Cardiac muscle cell (in vitro differentiated cells and primary cell): ENCODE data around the gene NEDD4L. TPM values are rescaled to one million over a fixed set of nuclear protein-coding genes. Genes with fewer than 3 reads are reported as not detected.

Experiments
- DNase-seq, 2 donors: peaks; one replicate each; pipeline versions ENCODE4 v3.0.0 to v3.0.0-alpha.2; 2010 to 2017; ENCODE audit warnings: low read depth in 1 of 2, low spot score in 1 of 2
- H3K27ac ChIP-seq: fragments of 200-600 bp; sonication (generic); 2 replicates; pipeline ENCODE4 v1.5.1; 2016
- H3K27me3 ChIP-seq: fragments of 200-600 bp; sonication (generic); 2 replicates; pipeline ENCODE4 v1.6.0; 2016; ENCODE audit warnings: control low read depth
- H3K36me3 ChIP-seq: fragments of 200-600 bp; sonication (generic); 2 replicates; pipeline ENCODE4 v1.5.1; 2016; ENCODE audit warnings: control low read depth
- H3K4me1 ChIP-seq: fragments of 200-600 bp; sonication (generic); 2 replicates; pipeline ENCODE4 v1.8.1; 2017; ENCODE audit warnings: low read depth, mild to moderate bottlenecking, mixed run types
- H3K4me3 ChIP-seq: fragments of 200-600 bp; sonication (generic); 2 replicates; pipeline ENCODE4 v1.5.1; 2016; ENCODE audit warnings: mild to moderate bottlenecking
- H3K9me3 ChIP-seq: fragments of 200-600 bp; sonication (generic); 2 replicates; pipeline ENCODE4 v1.5.1; 2017; ENCODE audit warnings: low read depth, mild to moderate bottlenecking, control low read depth
- polyA plus RNA-seq: library from polyadenylated mRNA; unstranded; fragments of >200 nt; fragmentation: Nextera tagmentation; extraction: Ambion mirVana; gene quantifications from 2 replicates; pipeline ENCODE4 v1.2.1, GENCODE V29; 2016
- total RNA-seq: library from RNA; depleted of rRNA; stranded (reverse); fragments of >200 nt; gene quantifications from 2 replicates; pipeline ENCODE4 v1.2.3, GENCODE V29; 2016
- TF ChIP-seq, protein P1 (sequence below): IDR thresholded peaks from 2 replicates; pipeline ENCODE4 v1.5.1; 2012; ENCODE audit warnings: low read depth, mild to moderate bottlenecking, low read length

NEDD4L gene
- total and polyA plus RNA-seq, 2 experiments from 2014 or later: 30.8 to 40.5 TPM

DNA sequence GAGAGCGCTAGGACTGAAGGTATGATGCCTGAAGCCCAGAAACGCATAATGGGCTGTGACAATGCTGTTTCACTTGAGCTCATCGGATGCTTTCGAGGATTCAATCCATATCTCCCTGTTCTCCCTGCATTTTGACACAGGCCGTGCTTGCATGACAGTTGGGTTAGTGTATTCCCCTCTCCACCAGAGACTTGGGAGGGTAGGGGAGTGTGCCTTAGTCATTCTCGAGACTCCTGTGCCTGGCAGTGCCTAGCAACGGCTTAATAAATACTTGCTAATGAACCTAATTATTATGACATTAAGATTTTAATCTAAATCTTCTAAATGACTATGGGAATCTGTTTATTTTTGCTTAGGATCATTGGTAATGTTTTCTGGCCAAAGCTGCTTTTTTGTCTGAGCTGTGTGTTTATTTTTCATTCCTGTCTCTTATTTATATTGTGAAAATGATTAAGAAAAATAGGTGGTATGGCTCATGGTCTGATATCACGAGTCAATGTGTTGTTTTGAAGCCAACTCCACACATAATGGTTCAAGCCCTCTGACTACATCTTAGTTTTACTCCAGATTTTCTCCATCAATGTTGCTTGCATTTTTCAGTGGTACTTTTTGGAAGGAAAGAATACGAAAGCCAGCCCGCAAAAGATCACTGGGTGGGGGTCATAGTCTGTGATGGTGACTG lies 61.3 kb downstream of the NEDD4L start:
- peaks cover 21% of the 10 kb centered on the region for H3K4me1 ChIP-seq
- no peaks in the 10 kb centered on the region for H3K9me3 ChIP-seq
- DNase-seq: no peak
- no peaks in the 10 kb centered on the region for H3K36me3 ChIP-seq
- TF ChIP-seq, protein P1, sequence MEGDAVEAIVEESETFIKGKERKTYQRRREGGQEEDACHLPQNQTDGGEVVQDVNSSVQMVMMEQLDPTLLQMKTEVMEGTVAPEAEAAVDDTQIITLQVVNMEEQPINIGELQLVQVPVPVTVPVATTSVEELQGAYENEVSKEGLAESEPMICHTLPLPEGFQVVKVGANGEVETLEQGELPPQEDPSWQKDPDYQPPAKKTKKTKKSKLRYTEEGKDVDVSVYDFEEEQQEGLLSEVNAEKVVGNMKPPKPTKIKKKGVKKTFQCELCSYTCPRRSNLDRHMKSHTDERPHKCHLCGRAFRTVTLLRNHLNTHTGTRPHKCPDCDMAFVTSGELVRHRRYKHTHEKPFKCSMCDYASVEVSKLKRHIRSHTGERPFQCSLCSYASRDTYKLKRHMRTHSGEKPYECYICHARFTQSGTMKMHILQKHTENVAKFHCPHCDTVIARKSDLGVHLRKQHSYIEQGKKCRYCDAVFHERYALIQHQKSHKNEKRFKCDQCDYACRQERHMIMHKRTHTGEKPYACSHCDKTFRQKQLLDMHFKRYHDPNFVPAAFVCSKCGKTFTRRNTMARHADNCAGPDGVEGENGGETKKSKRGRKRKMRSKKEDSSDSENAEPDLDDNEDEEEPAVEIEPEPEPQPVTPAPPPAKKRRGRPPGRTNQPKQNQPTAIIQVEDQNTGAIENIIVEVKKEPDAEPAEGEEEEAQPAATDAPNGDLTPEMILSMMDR: no peak
- no peak overlapping the region for H3K4me3 ChIP-seq
- H3K27ac ChIP-seq: no peak overlapping the region
- no peaks in the 10 kb centered on the region for H3K27me3 ChIP-seq

GRCh38 chr18:58105888-58106260 lies 61.8 kb downstream of the NEDD4L start:
- H3K9me3 ChIP-seq: no peaks in the 10 kb centered on the region
- TF ChIP-seq, protein P1: no peak
- no peaks in the 10 kb centered on the region for H3K27me3 ChIP-seq
- no peaks in the 10 kb centered on the region for H3K36me3 ChIP-seq
- DNase-seq: no peak
- peaks cover 21% of the 10 kb centered on the region for H3K4me1 ChIP-seq
- peak overlapping the region; percentile 6 for H3K27ac ChIP-seq
- H3K4me3 ChIP-seq: no peak overlapping the region

GRCh38 chr18:58106289-58107070 lies 62.5 kb downstream of the NEDD4L start:
- H3K36me3 ChIP-seq: no peaks in the 10 kb centered on the region
- H3K27ac ChIP-seq: peak overlapping the region; percentile 6
- H3K4me1 ChIP-seq: peaks cover 21% of the 10 kb centered on the region
- H3K4me3 ChIP-seq: no peak overlapping the region
- TF ChIP-seq, protein P1: no peak
- DNase-seq: no peak
- no peaks in the 10 kb centered on the region for H3K9me3 ChIP-seq
- no peaks in the 10 kb centered on the region for H3K27me3 ChIP-seq

GRCh38 chr18:58109256-58109655 lies 65.2 kb downstream of the NEDD4L start:
- TF ChIP-seq, protein P1: no peak
- no peak for DNase-seq

GRCh38 chr18:58110398-58110797 lies 66.4 kb downstream of the NEDD4L start:
- Histone ChIP-seq H3K4me3 (no peak overlapping the region), H3K4me1 (peaks cover 11% of the 10 kb centered on the region), H3K27ac (no peak overlapping the region), H3K9me3 (no peaks in the 10 kb centered on the region), H3K27me3 (no peaks in the 10 kb centered on the region), H3K36me3 (no peaks in the 10 kb centered on the region)
- no peak for DNase-seq
- TF ChIP-seq, protein P1: no peak

More at GRCh38 chr18:58109256-58109655, 65.2 kb downstream of the NEDD4L start:
- H3K27me3 ChIP-seq: no peaks in the 10 kb centered on the region
- H3K4me3 ChIP-seq: no peak overlapping the region
- H3K27ac ChIP-seq: no peak overlapping the region
- H3K36me3 ChIP-seq: no peaks in the 10 kb centered on the region
- H3K9me3 ChIP-seq: no peaks in the 10 kb centered on the region
- peaks cover 12% of the 10 kb centered on the region for H3K4me1 ChIP-seq
